GM12891 (cell line): Measurements from ENCODE around the gene CNTD1.
"Not testable (repeated sequence)": the region's sequence is repeated elsewhere in the genome, so short reads cannot be mapped to it uniquely, and the experiment has no call there.

Experiments used
- POLR2A ChIP-seq: IDR thresholded peaks from 2 replicates; pipeline ENCODE4 v1.6.1; 2011; ENCODE audit warnings: low read depth, low read length, control low read depth
- POLR2AphosphoS5 ChIP-seq: IDR thresholded peaks from 2 replicates; pipeline ENCODE4 v1.6.1; 2011; ENCODE audit warnings: low read depth, low read length, control low read depth
- POU2F2 ChIP-seq: IDR thresholded peaks from 2 replicates; pipeline ENCODE4 v1.6.1; 2011; ENCODE audit warnings: low read depth, mild to moderate bottlenecking, control low read depth, low read length, moderate library complexity
- TAF1 ChIP-seq: IDR thresholded peaks from 2 replicates; pipeline ENCODE4 v1.6.1; 2011; ENCODE audit warnings: low read depth, low read length, control low read depth

- TF ChIP-seq TAF1, POLR2A, POU2F2, POLR2AphosphoS5: not testable (repeated sequence)
Observed at GRCh38 chr17:42851371-42852240, 52.9 kb downstream of the CNTD1 start.
